HG02610 (cell line): ENCODE measurements around the gene ZNF385D.

ENCODE experiments used
- ATAC-seq: cut with Tn5 transposase; IDR thresholded peaks from one replicate; pipeline ENCODE4 v1.9.1; 2021; ENCODE audit warnings: mild to moderate bottlenecking, moderate library complexity; ENCODE audit not compliant: unreplicated experiment

Gene ZNF385D

GRCh38 chr3:21750080-21750696, 822 bp downstream of the ZNF385D start:
- no peak for ATAC-seq

- no peak for ATAC-seq
These were observed 2.9 kb downstream of the ZNF385D start for GRCh38 chr3:21747966-21748555.

DNA sequence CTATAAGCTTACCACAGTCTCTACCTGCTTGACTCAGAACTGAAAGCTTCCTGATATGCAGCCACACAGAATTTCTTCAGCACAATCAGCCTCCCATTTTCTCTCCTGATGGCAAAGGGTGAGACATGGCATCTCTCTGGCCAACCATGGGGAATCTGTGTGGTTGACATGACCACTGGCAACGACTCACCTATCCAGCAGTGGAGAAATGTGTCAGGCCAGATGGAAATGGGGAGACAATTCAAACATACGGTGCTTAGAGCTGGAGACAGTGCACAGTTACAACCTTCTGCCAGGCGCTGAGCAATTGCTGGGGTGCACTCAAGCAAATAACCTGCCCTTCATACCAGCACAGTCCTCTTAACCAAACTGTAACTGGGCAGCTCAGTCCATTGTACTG, 3.6 kb downstream of the ZNF385D start:
- no peak for ATAC-seq

DNA sequence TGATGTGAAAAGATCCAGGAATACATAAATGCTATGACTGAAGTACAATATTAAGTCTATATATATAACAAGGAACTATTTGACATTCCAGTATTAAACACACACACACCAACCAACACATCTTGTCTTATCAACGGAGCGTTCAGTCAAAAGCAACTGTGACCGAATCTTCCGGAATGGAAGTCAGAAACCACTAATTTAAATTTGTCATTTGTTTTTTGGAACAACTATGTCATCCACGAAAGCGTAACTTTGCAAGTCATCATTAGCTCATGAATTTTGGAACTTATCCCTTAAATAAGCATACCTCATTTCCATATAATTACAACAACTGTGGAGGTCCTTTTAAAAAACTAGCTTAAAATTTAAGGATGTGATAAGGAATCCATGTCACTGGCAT, 5.0 kb downstream of the ZNF385D start:
- no peak for ATAC-seq

- no peak for ATAC-seq
These were observed 6.2 kb downstream of the ZNF385D start for GRCh38 chr3:21744793-21745192.

DNA sequence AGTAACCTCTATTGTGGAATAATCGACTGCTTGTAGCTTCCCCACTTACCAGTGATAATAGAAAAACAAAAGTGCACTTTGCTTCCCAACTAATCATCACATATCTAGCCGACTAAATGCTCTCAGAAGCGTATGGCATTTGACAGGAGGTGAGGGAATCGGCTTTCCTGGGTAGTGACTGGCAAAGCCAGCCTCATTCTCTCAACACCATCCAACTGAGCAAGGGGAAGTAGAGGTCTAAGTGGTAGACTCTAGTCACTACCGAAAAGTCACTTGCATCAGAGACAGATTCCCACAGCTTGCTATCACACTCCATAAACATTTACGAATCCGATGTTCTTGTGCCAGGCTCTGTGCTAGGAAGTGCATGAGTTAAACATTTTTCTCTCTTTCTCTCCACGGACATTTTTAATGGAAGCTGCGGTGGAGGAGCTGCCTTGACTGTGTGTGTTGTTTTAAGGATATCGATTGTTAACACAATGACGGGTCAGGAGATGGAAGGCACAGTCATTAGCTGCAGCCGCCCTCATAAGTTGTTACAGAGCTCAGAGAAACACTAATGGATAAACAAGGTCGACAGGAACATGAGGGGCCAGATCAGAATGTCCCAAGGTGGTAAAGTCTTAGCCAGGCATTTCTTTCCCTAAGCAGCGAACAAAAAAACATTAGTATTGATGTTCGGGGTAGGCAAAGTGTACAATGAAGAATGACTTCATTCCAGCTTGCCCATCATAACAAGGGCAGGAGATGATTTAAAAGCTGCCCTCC, 11.9 kb downstream of the ZNF385D start:
- ATAC-seq, result no peak

- ATAC-seq, result no peak
These were observed 12.7 kb downstream of the ZNF385D start for GRCh38 chr3:21738283-21738682.

DNA sequence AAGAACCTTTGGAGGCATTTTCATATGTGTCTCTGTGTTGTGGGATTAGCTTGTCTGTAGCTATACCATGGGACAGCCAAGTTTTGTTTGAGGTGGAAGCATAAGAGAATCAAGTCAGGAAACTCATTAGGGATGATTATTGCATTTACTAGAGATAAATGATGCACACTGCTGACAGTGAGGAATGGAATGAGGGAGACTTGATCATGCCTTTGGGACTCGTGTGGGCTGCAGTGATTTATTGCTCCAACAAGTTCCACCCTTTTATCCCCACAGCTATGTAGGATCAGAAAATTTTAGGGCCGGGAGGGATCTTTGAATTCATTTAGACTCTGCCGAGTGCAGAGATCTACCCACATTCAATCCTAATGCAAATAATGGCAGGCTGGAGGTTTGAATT, 16.3 kb downstream of the ZNF385D start:
- ATAC-seq, result no peak

DNA sequence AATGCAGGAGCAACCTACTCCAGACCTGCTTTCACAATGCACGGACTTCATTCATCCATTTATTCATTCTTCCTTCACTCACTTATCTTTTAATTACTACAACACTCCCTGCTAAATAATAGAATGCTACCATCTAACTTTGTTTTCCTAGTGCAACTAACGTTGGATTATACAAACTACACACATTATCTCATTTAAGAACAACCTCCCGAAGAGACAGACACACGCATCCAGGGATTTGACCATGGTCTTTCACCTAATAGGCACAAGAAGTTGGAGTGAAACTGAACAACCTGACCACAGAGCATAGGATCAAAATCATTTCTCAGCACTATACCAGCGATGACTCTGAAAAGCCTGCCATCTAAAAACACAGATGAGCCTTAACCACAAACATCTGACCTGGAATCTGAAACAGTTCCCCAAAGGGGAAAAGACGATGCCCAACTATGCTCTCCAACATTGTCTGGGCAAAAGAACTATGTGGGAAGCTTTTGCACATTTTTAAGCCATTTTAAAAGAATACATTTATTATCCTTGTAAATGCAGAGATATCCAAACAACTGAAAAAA, 21.0 kb downstream of the ZNF385D start:
- ATAC-seq, result no peak

DNA sequence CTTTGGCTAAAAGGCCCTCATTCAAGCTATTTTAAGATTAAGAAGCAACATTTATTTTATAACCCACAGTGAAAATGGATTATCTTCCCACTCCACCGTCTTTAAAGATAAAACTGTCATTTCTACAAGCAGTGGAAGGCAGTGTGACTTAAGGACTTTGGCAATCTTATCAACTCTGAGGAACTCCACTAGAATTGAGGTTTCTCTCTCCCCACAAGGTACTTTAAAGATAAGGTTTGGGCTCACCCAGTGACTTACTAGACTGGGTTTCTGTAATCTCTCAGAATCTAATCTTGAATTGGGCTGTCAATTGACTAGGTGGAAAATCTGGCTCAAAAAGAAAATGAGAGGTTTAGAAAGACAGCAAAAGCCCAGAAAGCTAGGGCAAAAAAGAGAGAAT, 21.7 kb downstream of the ZNF385D start:
- ATAC-seq, result no peak

DNA sequence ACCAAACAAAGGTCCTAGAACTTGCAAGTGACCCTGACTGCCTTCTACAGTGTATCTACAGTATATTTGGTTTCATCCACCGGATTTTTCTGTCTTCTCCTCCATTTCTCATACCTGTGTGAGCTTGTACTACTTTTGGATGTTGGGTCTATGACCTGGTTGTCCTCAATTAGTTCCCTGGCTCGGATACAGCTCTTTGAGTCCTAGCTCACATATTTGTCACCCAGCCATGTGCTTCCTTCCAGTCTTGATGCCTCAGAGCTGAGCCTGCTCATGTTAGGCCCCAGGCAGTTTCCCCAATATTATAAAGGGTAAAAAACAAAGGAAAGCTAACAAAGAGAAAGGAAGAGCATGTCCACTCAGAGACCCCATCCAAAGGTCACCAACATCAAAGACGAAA, 28.2 kb downstream of the ZNF385D start:
- ATAC-seq, result no peak

DNA sequence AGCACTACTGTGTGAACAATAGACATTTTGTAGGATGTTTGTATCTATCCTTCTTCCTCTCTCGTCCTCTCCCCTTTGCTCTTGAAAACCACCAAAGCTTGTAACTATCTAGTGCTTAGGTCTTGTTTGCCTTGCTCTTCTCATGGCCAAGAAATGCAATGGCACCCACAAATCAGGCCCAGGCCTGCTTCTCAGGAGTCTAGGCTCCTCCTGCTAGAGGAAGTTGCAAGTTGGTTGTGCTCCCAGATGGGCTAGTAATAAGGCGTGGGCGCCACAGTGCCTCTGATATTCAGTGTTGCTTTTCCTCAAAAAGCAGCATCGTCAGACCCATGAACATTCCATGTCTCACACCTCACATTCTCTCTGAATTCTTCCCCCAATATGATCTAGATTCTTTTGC, 28.7 kb downstream of the ZNF385D start:
- no peak for ATAC-seq

DNA sequence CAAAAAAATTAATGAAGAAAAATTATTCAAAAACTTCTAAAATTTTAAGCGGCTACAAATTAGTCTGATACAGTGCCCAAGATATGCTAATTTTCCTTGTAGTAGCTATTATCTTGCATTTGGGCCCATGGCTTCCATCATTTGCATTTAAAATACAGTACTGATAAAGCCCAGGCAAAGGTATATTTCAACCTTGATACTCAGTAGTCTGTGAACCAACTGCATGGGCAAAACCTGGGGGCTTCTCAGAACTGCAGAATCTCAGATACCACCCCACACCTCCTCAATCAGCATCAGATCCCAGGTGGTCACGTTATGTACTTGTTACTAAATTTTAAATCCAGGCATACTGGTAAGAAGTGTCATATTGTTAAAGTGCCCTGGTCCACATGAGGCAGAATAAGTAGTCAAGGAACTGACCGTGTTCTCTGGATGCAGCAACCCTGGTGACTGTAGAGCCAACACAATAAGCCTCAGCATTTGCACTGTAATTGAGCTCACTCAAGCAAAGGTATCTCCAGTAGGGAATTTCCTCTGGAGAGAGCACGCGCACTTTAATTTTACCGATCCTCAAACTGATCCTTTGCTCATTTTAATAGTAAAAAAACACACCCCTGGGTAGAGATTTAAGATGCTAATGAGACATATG, 31.9 kb downstream of the ZNF385D start:
- no peak for ATAC-seq

GRCh38 chr3:21718161-21718765, 32.7 kb downstream of the ZNF385D start:
- ATAC-seq, result no peak

GRCh38 chr3:21715662-21716061, 35.3 kb downstream of the ZNF385D start:
- no peak for ATAC-seq

GRCh38 chr3:21705769-21706168, 45.2 kb downstream of the ZNF385D start:
- no peak for ATAC-seq

DNA sequence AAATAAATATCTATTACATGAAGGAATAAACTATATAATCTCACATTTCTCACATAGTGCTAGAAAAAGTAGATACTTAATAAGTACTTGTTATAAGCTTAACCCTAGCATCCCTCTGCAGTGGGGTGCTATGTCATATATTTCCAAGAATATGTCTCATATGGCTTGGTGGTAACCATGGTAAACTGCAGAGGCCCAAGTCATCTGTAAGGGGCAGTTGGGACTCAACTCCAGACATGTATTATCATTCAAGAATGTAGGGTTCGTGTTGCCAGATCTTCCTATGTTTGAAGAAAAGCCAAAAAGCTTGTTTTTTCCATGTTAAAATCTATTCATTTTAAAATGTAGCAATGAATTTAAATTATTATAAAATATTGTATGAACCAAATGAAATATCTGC, 46.2 kb downstream of the ZNF385D start:
- ATAC-seq, result no peak

DNA sequence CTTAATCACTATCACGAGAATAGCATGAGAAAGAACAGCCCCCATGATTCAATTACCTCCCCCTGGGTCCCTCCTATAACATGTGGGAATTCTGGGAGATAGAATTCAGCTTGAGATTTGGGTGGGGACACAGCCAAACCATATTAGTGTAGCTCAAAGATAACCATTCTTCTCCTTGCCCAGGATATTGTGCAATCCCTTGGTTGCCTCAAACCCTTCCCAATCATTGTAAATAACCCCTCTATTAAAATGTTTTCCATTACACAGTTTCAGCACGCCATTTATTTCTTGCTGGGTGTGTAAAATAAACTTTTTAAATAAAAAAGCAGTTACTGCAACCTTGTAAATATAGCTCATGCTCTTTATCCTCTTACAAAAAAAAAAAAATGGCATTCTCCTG, 47.7 kb downstream of the ZNF385D start:
- no peak for ATAC-seq

DNA sequence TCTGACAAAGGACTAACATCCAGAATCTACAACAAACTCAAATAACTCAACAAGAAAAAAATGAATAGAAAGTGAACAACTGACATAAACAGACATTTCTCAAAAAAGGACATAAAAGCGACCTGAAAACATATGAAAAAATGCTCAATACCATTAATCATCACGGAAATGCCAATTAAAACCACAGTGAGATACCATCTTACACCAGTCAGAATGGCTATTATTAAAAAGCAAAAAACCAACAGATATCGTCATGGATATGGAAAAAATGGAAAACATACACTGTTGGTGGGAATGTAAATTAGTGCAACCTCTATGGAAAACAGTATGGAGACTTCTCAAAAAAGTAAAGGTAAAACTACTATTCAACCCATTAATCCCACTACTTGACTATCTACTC, 53.3 kb downstream of the ZNF385D start:
- ATAC-seq, result no peak

GRCh38 chr3:21694506-21694905, 56.5 kb downstream of the ZNF385D start:
- no peak for ATAC-seq

DNA sequence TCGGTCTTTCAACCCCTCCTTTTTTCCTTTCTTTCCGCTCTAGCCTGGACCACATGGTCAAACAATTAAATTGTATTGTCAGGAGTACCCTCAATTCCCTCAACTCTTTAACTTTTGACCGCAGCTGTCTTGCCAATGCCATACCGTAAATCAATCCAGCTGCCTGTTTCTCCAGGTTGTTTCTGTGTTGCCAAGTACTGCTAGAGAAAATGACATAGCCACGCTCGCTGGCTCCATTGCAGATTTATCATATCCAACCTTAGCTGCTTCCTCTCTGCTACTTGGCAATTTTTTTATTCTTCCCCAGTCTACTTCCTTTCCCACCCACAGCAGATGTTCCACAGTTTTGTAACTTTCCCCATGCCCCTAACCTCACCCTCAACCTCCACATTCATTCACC, 60.0 kb downstream of the ZNF385D start:
- ATAC-seq, result no peak
